ENCODE measurements around the gene RHBDD1.

RHBDD1 gene

DNA sequence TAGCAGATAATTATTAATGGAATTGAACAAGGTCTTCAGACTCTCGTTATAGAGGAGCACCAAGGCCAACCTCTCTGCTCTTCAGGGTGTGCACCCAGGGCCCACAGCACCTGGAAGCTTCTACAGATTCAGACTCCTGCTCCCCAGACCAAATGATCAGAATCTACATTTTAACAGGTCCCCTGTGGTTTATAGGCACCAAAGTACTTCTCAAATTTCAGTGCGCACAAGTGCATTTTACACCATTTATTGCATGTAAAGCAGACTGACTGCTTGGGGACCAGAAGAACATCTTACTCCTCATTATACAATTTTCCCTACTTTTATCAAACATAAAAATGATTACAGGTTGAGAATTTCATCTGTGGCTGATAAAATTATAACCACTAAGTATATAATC is 164.3 kb downstream of the RHBDD1 start:
- no CpG with 5 or more reads among the region's 2 CpGs for WGBS (ENCODE audit: insufficient coverage, insufficient read length)
- Histone ChIP-seq H3K9me3 (ENCODE audit: control insufficient read depth, insufficient read depth, low read length) (no peaks in the 10 kb centered on the region), H3K4me3 (ENCODE audit: low read length) (no peak overlapping the region), H3K4me1 (ENCODE audit: control insufficient read depth, insufficient read depth, low read length) (no peaks in the 10 kb centered on the region), H3K27ac (ENCODE audit: low read length) (no peak overlapping the region), H3K36me3 (ENCODE audit: control insufficient read depth, insufficient read depth, low read length) (no peaks in the 10 kb centered on the region), H3K27me3 (ENCODE audit: control insufficient read depth, insufficient read depth, low read length) (no peaks in the 10 kb centered on the region)
- no peak for DNase-seq (ENCODE audit: low read depth, low spot score)

DNA sequence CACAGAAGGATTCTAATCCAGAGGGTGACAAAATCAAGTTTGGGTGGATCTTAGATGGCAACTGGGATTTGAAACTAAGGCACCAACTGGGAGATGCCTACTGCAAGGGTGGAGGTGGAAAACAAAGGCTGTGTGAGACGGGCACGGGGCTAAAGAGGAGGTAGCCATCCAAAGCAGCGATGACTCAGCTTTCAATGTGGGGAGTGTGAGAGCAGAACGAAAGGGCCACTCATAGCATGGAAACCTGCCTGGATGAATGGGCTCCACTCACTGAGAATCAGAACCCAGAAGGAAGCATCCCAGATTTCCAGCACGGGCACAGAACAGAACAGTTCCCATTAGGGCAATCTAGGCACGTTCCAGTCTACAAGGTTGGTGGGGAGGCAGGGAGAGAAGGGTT is 168.6 kb downstream of the RHBDD1 start:
- Histone ChIP-seq H3K4me3 (ENCODE audit: low read length) (no peak overlapping the region), H3K4me1 (ENCODE audit: control insufficient read depth, insufficient read depth, low read length) (no peaks in the 10 kb centered on the region), H3K27ac (ENCODE audit: low read length) (no peak overlapping the region), H3K27me3 (ENCODE audit: control insufficient read depth, insufficient read depth, low read length) (no peaks in the 10 kb centered on the region), H3K9me3 (ENCODE audit: control insufficient read depth, insufficient read depth, low read length) (no peaks in the 10 kb centered on the region), H3K36me3 (ENCODE audit: control insufficient read depth, insufficient read depth, low read length) (no peaks in the 10 kb centered on the region)
- DNase-seq (ENCODE audit: low read depth, low spot score): no peak
- WGBS (ENCODE audit: insufficient coverage, insufficient read length): no CpG with 5 or more reads among the region's 6 CpGs

DNA sequence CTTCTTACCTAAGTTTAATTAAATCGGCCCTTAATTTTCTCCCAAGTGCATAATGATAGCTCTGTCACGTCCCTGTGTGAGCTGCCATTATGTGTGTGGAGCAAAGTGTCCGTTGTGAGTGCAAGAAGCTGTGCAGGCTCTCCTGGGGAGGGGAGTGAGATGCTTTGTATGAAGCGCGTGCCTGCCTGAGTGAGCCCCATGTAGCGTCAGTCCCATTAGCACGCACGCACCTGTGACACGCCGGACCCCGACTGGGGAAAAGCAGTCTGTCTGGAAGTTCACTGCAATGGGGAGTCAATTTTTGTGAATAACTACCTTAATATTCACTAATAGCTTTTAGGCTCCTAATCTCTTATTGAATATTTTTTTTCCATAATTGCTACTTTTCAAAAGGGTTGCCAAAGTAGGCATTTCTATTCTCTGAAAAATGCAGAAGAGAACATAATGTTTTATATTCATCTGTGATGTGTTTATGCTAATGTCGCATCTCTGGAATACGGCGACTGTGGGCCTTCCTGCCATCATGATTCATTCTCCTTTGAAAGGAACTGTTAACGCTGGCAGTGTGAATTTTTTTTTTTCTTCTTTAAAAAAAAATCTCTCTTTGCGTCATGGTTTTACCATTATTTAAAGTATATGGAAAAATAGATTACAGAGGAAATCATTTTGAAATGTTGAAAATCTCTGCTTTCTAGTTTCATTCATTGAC is 170.5 kb downstream of the RHBDD1 start:
- Histone ChIP-seq H3K4me3 (ENCODE audit: low read length) (no peak overlapping the region), H3K4me1 (ENCODE audit: control insufficient read depth, insufficient read depth, low read length) (no peaks in the 10 kb centered on the region), H3K9me3 (ENCODE audit: control insufficient read depth, insufficient read depth, low read length) (no peaks in the 10 kb centered on the region), H3K27ac (ENCODE audit: low read length) (no peak overlapping the region), H3K27me3 (ENCODE audit: control insufficient read depth, insufficient read depth, low read length) (no peaks in the 10 kb centered on the region), H3K36me3 (ENCODE audit: control insufficient read depth, insufficient read depth, low read length) (no peaks in the 10 kb centered on the region)
- WGBS (ENCODE audit: insufficient coverage, insufficient read length): no CpG with 5 or more reads among the region's 16 CpGs
- no peak for DNase-seq (ENCODE audit: low read depth, low spot score)

DNA sequence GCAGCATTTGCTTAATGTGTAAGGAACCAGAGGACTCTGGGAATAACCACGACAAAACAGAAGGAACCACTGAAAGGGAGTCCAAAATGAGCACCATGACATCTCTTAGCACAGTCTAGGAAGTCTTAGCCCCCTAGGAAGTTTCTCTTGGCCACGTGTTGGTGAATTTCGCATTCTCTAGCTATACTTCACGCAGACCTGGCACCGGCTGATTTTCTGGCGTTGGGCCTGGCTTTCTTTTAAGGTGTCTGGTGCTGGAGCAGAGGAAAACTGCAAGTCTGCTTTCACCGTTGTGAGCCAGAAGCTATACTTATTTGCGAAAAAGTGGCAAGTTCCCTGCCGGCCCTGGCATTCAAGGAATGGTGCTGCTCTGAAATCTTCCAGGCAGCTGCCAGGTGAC is 171.3 kb downstream of the RHBDD1 start:
- no CpG with 5 or more reads among the region's 9 CpGs for WGBS (ENCODE audit: insufficient coverage, insufficient read length)
- no peaks in the 10 kb centered on the region for H3K36me3 ChIP-seq (ENCODE audit: control insufficient read depth, insufficient read depth, low read length)
- DNase-seq (ENCODE audit: low read depth, low spot score): no peak
- no peaks in the 10 kb centered on the region for H3K27me3 ChIP-seq (ENCODE audit: control insufficient read depth, insufficient read depth, low read length)
- no peaks in the 10 kb centered on the region for H3K9me3 ChIP-seq (ENCODE audit: control insufficient read depth, insufficient read depth, low read length)
- H3K4me3 ChIP-seq (ENCODE audit: low read length): no peak overlapping the region
- H3K27ac ChIP-seq (ENCODE audit: low read length): no peak overlapping the region
- no peaks in the 10 kb centered on the region for H3K4me1 ChIP-seq (ENCODE audit: control insufficient read depth, insufficient read depth, low read length)

DNA sequence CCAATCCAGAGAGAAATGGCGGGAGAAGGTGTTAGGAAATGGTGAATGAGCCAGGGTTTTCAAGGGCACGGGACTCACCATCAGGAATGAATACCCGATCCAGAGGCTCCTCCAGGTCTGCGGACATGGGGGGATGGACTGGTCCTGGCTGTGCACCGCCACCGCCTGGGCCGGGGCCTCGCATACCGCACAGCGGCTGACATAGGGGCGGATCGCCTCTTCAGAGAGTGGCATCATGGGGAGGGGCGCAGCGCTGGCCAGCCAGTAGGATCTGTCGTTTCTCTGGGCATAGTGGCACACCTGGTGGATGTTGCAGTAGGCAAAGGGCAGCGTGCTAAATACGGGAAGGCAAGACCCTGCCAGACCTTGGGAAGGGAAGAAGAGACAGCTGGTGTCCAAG is 172.1 kb downstream of the RHBDD1 start:
- H3K27me3 ChIP-seq (ENCODE audit: control insufficient read depth, insufficient read depth, low read length): no peaks in the 10 kb centered on the region
- no peaks in the 10 kb centered on the region for H3K9me3 ChIP-seq (ENCODE audit: control insufficient read depth, insufficient read depth, low read length)
- no peaks in the 10 kb centered on the region for H3K4me1 ChIP-seq (ENCODE audit: control insufficient read depth, insufficient read depth, low read length)
- no peak overlapping the region for H3K27ac ChIP-seq (ENCODE audit: low read length)
- no peaks in the 10 kb centered on the region for H3K36me3 ChIP-seq (ENCODE audit: control insufficient read depth, insufficient read depth, low read length)
- H3K4me3 ChIP-seq (ENCODE audit: low read length): no peak overlapping the region
- DNase-seq (ENCODE audit: low read depth, low spot score): no peak
- WGBS (ENCODE audit: insufficient coverage, insufficient read length): no CpG with 5 or more reads among the region's 17 CpGs

DNA sequence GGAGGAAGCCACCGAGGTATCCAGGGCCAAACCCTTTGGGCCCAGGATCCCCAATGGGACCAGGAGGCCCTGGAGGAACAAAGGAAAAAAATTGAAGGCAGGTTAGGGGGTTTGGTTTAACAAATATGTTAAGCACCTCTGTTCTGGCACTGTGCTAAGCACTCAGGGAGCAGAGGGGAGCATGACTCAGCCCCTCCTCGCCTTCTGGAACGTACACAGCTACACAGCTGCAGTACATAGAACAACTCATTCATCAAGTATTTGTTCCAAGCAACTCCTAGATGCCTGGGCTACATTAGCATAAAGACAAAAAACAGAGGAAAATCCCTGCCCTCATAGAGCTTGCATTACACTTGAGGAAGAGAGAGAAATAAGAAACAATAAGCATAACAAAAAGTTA is 174.6 kb downstream of the RHBDD1 start:
- Histone ChIP-seq H3K4me3 (ENCODE audit: low read length) (no peak overlapping the region), H3K9me3 (ENCODE audit: control insufficient read depth, insufficient read depth, low read length) (no peaks in the 10 kb centered on the region), H3K4me1 (ENCODE audit: control insufficient read depth, insufficient read depth, low read length) (no peaks in the 10 kb centered on the region), H3K36me3 (ENCODE audit: control insufficient read depth, insufficient read depth, low read length) (no peaks in the 10 kb centered on the region), H3K27ac (ENCODE audit: low read length) (no peak overlapping the region), H3K27me3 (ENCODE audit: control insufficient read depth, insufficient read depth, low read length) (no peaks in the 10 kb centered on the region)
- DNase-seq (ENCODE audit: low read depth, low spot score): no peak
- WGBS (ENCODE audit: insufficient coverage, insufficient read length): no CpG with 5 or more reads among the region's 3 CpGs

DNA sequence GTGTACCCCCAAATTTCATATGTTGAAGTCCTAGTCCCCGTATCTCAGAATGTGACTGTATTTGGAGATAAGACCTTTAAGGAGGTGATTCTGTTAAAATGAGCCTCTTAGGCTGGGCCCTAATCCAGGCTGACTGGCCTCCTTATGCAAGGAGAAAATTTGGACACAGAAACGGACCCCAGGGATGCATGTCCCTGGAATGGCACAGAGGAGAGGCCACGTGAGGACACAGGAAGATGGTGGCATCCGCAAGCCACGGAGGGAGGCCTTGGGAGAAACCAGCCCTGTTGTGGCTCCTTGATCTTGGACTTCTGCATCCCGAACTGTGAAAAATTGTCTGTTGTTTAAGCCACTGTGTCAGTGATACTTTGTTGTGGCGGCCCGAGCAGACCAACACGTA is 177.5 kb downstream of the RHBDD1 start:
- no peaks in the 10 kb centered on the region for H3K27me3 ChIP-seq (ENCODE audit: control insufficient read depth, insufficient read depth, low read length)
- no peaks in the 10 kb centered on the region for H3K4me1 ChIP-seq (ENCODE audit: control insufficient read depth, insufficient read depth, low read length)
- no peak overlapping the region for H3K27ac ChIP-seq (ENCODE audit: low read length)
- H3K36me3 ChIP-seq (ENCODE audit: control insufficient read depth, insufficient read depth, low read length): no peaks in the 10 kb centered on the region
- no CpG with 5 or more reads among the region's 9 CpGs for WGBS (ENCODE audit: insufficient coverage, insufficient read length)
- no peak overlapping the region for H3K4me3 ChIP-seq (ENCODE audit: low read length)
- DNase-seq (ENCODE audit: low read depth, low spot score): no peak
- H3K9me3 ChIP-seq (ENCODE audit: control insufficient read depth, insufficient read depth, low read length): no peaks in the 10 kb centered on the region

DNA sequence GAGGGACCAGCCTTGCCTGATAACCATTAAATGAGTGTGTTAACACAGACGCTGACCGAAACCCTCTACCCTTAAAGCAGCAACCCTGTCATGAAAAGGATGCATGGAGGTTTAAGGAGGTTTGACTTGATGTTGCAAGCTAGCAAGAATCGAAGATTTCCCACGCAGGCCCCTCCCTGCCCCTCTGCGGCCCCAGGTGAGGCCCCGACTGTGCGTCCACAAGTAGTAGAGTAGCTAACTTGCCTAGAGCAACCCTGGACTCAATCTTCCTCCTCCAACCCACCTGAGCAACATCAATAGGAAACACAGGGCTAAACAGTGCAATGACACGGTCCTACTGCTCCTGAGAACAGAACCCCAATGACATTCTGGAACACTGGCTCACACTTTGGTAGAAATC is 178.0 kb downstream of the RHBDD1 start:
- no peak for DNase-seq (ENCODE audit: low read depth, low spot score)
- no CpG with 5 or more reads among the region's 8 CpGs for WGBS (ENCODE audit: insufficient coverage, insufficient read length)
- Histone ChIP-seq H3K9me3 (ENCODE audit: control insufficient read depth, insufficient read depth, low read length) (no peaks in the 10 kb centered on the region), H3K27ac (ENCODE audit: low read length) (no peak overlapping the region), H3K4me1 (ENCODE audit: control insufficient read depth, insufficient read depth, low read length) (no peaks in the 10 kb centered on the region), H3K27me3 (ENCODE audit: control insufficient read depth, insufficient read depth, low read length) (no peaks in the 10 kb centered on the region), H3K36me3 (ENCODE audit: control insufficient read depth, insufficient read depth, low read length) (no peaks in the 10 kb centered on the region), H3K4me3 (ENCODE audit: low read length) (no peak overlapping the region)

DNA sequence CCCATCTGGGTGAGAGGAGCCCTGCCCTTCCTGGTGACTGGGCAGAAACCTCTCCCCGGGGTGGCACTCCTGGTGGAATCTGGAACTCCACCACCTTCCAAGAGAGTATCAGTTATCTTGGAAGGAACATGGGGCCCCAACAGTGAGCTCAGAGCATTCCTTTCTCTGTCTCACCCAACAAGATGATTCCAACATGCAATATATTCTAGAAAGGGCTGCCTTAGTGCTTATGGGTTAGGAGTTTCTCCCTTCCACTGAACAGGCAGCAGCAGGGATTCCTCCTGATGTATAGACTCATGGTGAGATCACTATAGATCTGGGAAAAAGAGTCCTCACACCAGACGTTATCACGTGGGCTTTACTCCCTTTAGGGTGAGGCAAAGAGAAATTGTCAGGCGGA is 181.0 kb downstream of the RHBDD1 start:
- WGBS (ENCODE audit: insufficient coverage, insufficient read length): no CpG with 5 or more reads among the region's 4 CpGs
- no peak overlapping the region for H3K27ac ChIP-seq (ENCODE audit: low read length)
- no peaks in the 10 kb centered on the region for H3K27me3 ChIP-seq (ENCODE audit: control insufficient read depth, insufficient read depth, low read length)
- H3K4me3 ChIP-seq (ENCODE audit: low read length): no peak overlapping the region
- DNase-seq (ENCODE audit: low read depth, low spot score): no peak
- H3K36me3 ChIP-seq (ENCODE audit: control insufficient read depth, insufficient read depth, low read length): no peaks in the 10 kb centered on the region
- no peaks in the 10 kb centered on the region for H3K9me3 ChIP-seq (ENCODE audit: control insufficient read depth, insufficient read depth, low read length)
- H3K4me1 ChIP-seq (ENCODE audit: control insufficient read depth, insufficient read depth, low read length): no peaks in the 10 kb centered on the region

DNA sequence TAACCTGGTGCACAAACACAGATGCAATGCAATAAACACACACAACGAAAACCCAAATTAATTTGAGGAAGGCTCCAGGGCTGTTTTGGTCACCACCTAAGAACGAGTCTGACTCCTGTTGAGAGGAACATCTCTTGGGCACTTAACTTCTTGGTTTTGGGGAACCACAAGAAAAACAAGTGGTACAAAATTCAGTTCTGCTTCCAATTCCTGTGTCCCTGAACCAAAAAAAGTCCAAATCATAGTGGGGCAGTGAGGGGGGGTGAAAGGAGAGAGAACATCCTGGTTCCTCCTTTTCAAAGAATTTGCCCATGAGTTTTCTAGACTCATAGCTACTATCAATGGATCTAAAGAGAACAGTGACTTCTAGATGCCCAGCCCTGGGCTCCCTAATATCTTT is 184.6 kb downstream of the RHBDD1 start:
- no peak overlapping the region for H3K4me3 ChIP-seq (ENCODE audit: low read length)
- no peak for DNase-seq (ENCODE audit: low read depth, low spot score)
- no peak overlapping the region for H3K27ac ChIP-seq (ENCODE audit: low read length)
- no peaks in the 10 kb centered on the region for H3K4me1 ChIP-seq (ENCODE audit: control insufficient read depth, insufficient read depth, low read length)
- no peaks in the 10 kb centered on the region for H3K9me3 ChIP-seq (ENCODE audit: control insufficient read depth, insufficient read depth, low read length)
- H3K36me3 ChIP-seq (ENCODE audit: control insufficient read depth, insufficient read depth, low read length): no peaks in the 10 kb centered on the region
- no peaks in the 10 kb centered on the region for H3K27me3 ChIP-seq (ENCODE audit: control insufficient read depth, insufficient read depth, low read length)
- WGBS (ENCODE audit: insufficient coverage, insufficient read length): no CpG with 5 or more reads among the region's 2 CpGs

DNA sequence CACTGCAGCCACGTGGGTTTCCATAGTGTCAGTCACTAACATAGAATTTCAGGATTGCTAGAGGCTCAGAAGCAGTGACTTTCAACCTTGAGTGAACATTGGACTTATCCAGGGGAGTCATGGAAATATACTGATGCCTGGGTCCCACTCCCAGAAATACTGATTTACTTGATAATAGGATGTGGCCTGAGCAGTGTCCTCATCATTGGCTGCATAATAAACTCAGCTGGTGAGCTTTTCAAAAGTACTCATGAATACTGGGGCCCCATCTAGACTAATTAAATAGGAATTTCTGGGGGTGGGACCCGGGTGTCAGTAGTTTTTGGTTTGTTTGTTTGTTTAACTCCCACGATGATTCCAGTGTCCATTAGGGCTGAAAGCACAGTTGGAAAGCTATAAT is 186.8 kb downstream of the RHBDD1 start:
- no peak overlapping the region for H3K27ac ChIP-seq (ENCODE audit: low read length)
- no peaks in the 10 kb centered on the region for H3K4me1 ChIP-seq (ENCODE audit: control insufficient read depth, insufficient read depth, low read length)
- H3K36me3 ChIP-seq (ENCODE audit: control insufficient read depth, insufficient read depth, low read length): no peaks in the 10 kb centered on the region
- DNase-seq (ENCODE audit: low read depth, low spot score): no peak
- no peak overlapping the region for H3K4me3 ChIP-seq (ENCODE audit: low read length)
- no CpG with 5 or more reads among the region's 3 CpGs for WGBS (ENCODE audit: insufficient coverage, insufficient read length)
- H3K27me3 ChIP-seq (ENCODE audit: control insufficient read depth, insufficient read depth, low read length): no peaks in the 10 kb centered on the region
- H3K9me3 ChIP-seq (ENCODE audit: control insufficient read depth, insufficient read depth, low read length): no peaks in the 10 kb centered on the region

Data from iPS DF 6.9 (cell line).